HUES64 (cell line): ENCODE measurements around the gene HIRIP3. TPM values are rescaled to one million over a fixed set of nuclear protein-coding genes. Genes with fewer than 3 reads are reported as not detected.
"Not testable (repeated sequence)": the region's sequence is repeated elsewhere in the genome, so short reads cannot be mapped to it uniquely, and the experiment has no call there.

Experiments used
- H3K27ac ChIP-seq: 2 replicates; pipeline ENCODE4 v1.7.0; 2013; ENCODE audit warnings: low read depth, low read length, inconsistent platforms
- H3K27me3 ChIP-seq: 2 replicates; pipeline ENCODE4 v1.6.1; 2013; ENCODE audit warnings: mild to moderate bottlenecking, low read length; ENCODE audit not compliant: insufficient read depth
- H3K36me3 ChIP-seq: 2 replicates; pipeline ENCODE4 v1.6.1; 2013; ENCODE audit warnings: mild to moderate bottlenecking, low read length; ENCODE audit not compliant: insufficient read depth
- H3K4me1 ChIP-seq: 2 replicates; pipeline ENCODE4 v1.6.1; 2013; ENCODE audit warnings: mild to moderate bottlenecking, low read length, moderate library complexity; ENCODE audit not compliant: insufficient read depth
- H3K4me3 ChIP-seq: 2 replicates; pipeline ENCODE4 v1.5.1; 2013; ENCODE audit warnings: mild to moderate bottlenecking, low read length, moderate library complexity
- H3K9ac ChIP-seq: 2 replicates; pipeline ENCODE4 v1.6.1; 2013; ENCODE audit warnings: mild to moderate bottlenecking, low read depth, low read length
- H3K9me3 ChIP-seq: 2 replicates; pipeline ENCODE4 v1.6.1; 2013; ENCODE audit warnings: low read depth, low read length; ENCODE audit not compliant: insufficient read depth
- WGBS: fragments of 150-250, 120-280 bp; methylation state at CpG from one replicate; pipeline ENCODE4 v1.1.7; 2013; ENCODE audit warnings: missing lambda C conversion rate; 5-methylcytosine and 5-hydroxymethylcytosine counted together
- polyA plus RNA-seq, 2 experiments: library from polyadenylated mRNA; stranded (reverse); fragments of 50-300 nt; gene quantifications; one replicate each; pipeline ENCODE4 v1.2.3, GENCODE V29; 2013

HIRIP3 gene, protein sequence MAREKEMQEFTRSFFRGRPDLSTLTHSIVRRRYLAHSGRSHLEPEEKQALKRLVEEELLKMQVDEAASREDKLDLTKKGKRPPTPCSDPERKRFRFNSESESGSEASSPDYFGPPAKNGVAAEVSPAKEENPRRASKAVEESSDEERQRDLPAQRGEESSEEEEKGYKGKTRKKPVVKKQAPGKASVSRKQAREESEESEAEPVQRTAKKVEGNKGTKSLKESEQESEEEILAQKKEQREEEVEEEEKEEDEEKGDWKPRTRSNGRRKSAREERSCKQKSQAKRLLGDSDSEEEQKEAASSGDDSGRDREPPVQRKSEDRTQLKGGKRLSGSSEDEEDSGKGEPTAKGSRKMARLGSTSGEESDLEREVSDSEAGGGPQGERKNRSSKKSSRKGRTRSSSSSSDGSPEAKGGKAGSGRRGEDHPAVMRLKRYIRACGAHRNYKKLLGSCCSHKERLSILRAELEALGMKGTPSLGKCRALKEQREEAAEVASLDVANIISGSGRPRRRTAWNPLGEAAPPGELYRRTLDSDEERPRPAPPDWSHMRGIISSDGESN
- 14.5 TPM for polyA plus RNA-seq (2013, experiment 1 of 2)
- 14.4 TPM for polyA plus RNA-seq (2013, experiment 2 of 2)

DNA sequence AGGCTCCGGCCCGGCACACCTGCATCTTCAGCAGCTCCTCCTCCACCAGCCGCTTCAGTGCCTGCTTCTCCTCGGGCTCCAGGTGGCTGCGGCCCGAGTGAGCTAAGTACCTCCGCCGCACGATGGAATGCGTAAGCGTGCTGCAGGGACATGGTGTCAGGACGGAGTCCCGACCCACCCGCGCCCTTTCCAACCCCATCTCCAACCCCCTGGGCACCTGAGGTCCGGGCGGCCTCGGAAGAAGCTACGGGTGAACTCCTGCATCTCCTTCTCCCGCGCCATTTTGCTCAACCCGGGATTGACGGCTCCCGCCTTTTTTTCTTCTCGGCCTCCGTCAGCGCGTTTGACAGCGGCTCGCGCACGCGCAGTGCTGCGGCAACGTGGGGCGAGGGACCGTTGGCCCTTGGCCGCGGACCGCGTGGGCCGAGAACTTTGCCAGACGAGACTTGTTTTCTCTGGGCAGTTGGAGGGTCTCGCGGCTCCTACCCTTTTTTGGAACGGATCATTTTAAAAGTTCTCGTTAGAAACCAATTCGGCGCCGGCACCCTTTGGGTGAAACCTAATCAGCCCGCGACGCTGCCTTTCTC is at the start of gene HIRIP3:
HIRIP3 (minus strand) TSS at position 294 of the 587 bp plus-strand sequence; CDS start at position 282, 12 bp downstream.
- peaks cover 46% of the 10 kb centered on the region for H3K36me3 ChIP-seq
- H3K4me1 ChIP-seq = peaks cover under 1% of the 10 kb centered on the region; the same call in 1 of the 2 replicates
- no peaks in the 10 kb centered on the region for H3K9me3 ChIP-seq
- WGBS = under 1% methylated on average over 53 of the region's 53 CpGs
- H3K9ac ChIP-seq = peak within 1 kb of the TSS; percentile 95
- H3K4me3 ChIP-seq = peak within 1 kb of the TSS; percentile 93
- H3K27me3 ChIP-seq = no peaks in the 10 kb centered on the region
- peak within 1 kb of the TSS; percentile 97 for H3K27ac ChIP-seq

DNA sequence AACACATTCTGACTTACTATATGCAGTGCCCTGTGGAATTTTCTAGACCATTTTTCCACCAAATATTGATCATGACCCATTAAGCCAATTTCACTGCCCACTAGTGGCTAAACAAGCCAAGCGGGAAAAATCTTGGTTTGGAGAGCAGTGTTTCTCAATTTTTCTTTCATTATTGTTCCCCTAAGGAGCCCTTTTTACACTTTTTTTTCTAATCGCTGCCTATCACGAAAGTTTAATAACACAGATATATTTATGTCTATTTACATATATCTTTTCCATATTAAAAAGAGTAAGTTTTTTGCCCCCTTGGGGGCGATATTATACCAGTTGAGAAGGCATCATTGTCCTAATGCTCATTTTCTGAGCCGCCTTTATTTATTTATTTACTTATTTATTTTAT is 46.4 kb upstream of the HIRIP3 start:
- Histone ChIP-seq H3K4me1 (no peaks in the 10 kb centered on the region), H3K9me3 (no peaks in the 10 kb centered on the region), H3K27me3 (no peaks in the 10 kb centered on the region), H3K4me3 (no peak overlapping the region), H3K9ac (no peak overlapping the region), H3K27ac (no peak overlapping the region), H3K36me3 (no peaks in the 10 kb centered on the region)
- 23% methylated on average over 1 of the region's 5 CpGs for WGBS

DNA sequence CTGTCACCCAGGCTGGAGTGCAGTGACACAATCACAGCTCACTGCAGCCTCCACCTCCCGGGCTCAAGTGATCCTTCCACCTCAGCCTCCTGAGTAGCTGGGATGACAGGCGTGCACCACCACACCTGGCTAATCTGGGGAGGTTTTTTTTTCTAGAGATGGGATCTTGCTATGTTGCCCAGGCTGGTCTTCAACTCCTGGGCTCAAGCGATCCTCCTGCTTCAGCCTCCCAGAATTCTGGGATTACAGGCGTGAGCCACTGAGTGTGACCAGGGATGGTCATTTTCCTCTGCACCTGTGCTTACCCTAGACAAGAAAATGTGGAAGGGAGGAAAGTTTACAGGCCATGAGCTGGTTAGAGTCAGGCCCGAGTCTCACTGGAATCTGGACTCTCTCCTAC is 45.3 kb upstream of the HIRIP3 start:
- not testable (repeated sequence) for H3K9ac ChIP-seq, H3K36me3 ChIP-seq, H3K9me3 ChIP-seq, H3K27me3 ChIP-seq, H3K4me3 ChIP-seq, H3K4me1 ChIP-seq, H3K27ac ChIP-seq
- WGBS = 86% methylated on average over 5 of the region's 5 CpGs

DNA sequence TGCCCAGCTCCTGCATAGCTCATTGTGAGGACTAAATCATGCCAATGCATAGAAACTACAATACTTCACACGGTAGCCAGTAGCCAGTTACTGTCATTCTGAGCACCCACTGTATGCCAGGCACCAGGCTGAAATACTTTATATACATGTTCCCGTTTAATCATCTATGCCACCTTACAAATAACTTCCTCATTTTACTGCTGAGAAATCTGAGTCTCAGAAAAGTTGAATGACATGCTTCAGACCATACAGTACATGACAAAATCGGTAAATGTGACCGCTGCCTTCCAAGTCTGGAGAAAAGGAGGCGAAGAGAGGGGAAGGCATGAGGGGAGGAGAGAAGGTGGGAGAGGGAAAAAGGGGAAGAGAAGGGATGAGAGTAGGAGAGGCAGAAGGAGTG is 44.8 kb upstream of the HIRIP3 start:
- WGBS = 84% methylated on average over 5 of the region's 5 CpGs
- no peaks in the 10 kb centered on the region for H3K4me1 ChIP-seq
- no peak overlapping the region for H3K27ac ChIP-seq
- H3K36me3 ChIP-seq = no peaks in the 10 kb centered on the region
- no peak overlapping the region for H3K4me3 ChIP-seq
- no peaks in the 10 kb centered on the region for H3K9me3 ChIP-seq
- peaks cover 5% of the 10 kb centered on the region for H3K27me3 ChIP-seq
- H3K9ac ChIP-seq = no peak overlapping the region

DNA sequence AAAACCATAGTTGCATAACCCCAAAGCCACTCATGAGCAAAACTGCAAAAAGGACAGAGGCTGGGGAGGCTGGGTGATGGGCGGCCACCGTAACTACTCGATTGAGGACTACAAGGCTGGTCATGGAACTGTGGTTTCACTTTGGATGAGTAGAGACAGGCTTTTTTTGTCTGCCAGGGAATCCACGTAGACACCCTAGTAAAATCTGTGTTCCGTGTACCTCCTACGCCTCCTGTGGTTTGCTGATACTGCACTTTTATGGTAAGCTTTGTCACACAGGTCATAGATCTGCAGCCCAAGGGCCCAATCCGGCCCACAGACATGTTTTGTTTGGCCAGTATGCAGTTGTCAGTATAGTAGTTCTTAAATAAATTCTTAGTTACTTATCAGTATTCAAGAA is 37.9 kb upstream of the HIRIP3 start:
- no peak overlapping the region for H3K27ac ChIP-seq
- 86% methylated on average over 7 of the region's 7 CpGs for WGBS
- peaks cover 36% of the 10 kb centered on the region for H3K27me3 ChIP-seq
- H3K9me3 ChIP-seq = no peaks in the 10 kb centered on the region
- no peak overlapping the region for H3K9ac ChIP-seq
- no peak overlapping the region for H3K4me3 ChIP-seq
- peaks cover 13% of the 10 kb centered on the region for H3K4me1 ChIP-seq
- H3K36me3 ChIP-seq = no peaks in the 10 kb centered on the region

DNA sequence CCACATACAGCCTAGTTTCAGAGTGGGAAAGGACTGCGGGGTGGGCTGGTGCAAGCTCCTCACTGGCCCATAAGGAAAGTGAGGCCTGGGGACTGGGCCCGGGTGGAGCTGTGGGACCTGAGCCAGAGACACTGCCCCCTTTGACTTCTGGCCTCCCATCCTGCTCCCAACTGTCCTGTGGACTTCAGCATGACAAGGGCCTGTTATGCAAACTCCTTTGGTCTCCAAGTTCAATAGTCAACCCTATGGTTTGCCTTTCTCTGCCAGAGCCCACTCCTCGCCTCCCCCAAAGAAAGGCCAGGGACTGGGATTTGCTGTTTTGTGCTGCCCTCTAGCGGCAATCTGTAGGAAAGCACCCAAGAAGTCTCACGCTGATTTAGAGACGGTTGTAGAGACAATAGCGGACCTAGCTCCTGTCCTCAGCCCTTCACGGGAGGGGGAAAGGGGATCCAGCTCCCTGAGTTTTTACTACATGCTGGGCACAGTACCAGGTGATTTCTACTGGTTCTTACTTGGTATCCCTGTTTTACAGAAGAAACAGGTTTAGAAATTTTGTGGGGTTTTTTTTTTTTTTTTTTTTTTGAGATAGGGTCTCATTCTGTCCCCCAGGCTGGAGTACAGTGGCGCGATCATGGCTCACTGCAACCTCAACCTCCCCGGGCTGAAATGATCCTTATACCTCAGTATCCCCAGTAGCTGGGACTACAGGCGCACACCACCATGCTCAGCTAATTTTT is 36.8 kb upstream of the HIRIP3 start:
- Histone ChIP-seq H3K36me3 (no peaks in the 10 kb centered on the region), H3K4me3 (peak overlapping the region; percentile 67), H3K9ac (no peak overlapping the region), H3K27me3 (peaks cover 36% of the 10 kb centered on the region), H3K9me3 (no peaks in the 10 kb centered on the region), H3K27ac (no peak overlapping the region), H3K4me1 (peaks cover 13% of the 10 kb centered on the region)
- WGBS = 19% methylated on average over 11 of the region's 12 CpGs

DNA sequence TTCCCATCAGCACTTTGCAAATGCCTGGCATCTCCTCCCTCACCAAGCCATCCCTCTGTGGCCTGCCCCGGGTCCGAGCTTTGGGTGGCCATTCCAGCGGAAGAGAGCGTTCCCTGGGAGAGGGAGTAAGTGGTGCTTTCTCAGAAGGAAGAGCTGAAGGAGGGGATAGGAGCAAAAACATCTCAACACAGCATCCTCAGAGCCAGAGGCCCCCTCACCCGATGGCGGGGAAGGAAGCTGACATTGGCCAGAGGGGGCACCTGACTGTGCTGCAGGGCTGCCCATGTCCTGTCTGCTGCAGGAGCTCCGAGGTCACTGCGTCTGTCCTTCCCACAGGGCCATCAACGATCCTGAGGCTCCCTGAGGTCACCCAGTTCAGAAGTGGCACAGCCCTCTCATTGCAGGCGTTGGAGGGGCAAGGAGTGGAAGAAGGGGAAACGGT is 36.1 kb upstream of the HIRIP3 start:
- Histone ChIP-seq H3K27ac (no peak overlapping the region), H3K27me3 (peaks cover 36% of the 10 kb centered on the region)

DNA sequence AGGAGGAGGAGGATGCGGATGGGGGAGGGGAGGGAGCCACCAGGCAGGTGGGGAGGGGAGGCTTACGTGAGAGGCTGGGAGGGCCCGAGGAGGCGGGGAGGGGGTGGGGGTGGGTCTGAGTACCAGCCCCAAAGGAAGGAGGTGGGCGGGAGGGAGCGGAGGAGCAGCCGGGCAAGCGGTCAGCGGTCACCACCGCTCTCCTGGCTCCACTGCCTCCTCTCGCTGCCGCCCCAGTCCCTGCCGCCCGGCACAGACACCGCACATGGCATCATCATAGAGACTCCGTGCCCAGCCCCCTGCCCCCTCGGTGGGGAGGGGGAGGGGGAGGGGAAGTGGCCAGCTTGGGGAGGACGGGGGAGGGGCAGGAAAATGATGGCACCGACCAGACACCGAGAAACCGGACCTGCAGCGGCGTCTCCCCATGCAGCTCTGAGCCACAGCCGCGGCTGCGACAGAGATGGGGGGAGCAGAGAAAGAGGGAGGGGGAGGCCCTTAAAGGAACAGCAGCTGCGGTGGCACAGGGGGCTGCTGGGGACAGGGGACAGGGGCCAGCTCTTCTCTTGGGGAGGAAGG is 35.5 kb upstream of the HIRIP3 start, which contains the start of gene TLCD3B:
TLCD3B (minus strand) TSS at position 431 of the 573 bp plus-strand sequence. CDS start 744 bp downstream, outside the sequence.
- Histone ChIP-seq H3K36me3 (no peaks in the 10 kb centered on the region; the same call in 1 of the 2 replicates), H3K9me3 (no peaks in the 10 kb centered on the region), H3K4me1 (peaks cover 13% of the 10 kb centered on the region), H3K9ac (peak within 1 kb of the TSS; percentile 60), H3K4me3 (peak within 1 kb of the TSS; percentile 67), H3K27ac (no peak within 1 kb of the TSS), H3K27me3 (peaks cover 33% of the 10 kb centered on the region)
- WGBS = under 1% methylated on average over 25 of the region's 27 CpGs

More for the DNA sequence above, 36.1 kb upstream of the HIRIP3 start:
- WGBS = 21% methylated on average over 10 of the region's 11 CpGs
- Histone ChIP-seq H3K4me3 (peak overlapping the region; percentile 67), H3K4me1 (peaks cover 13% of the 10 kb centered on the region), H3K36me3 (no peaks in the 10 kb centered on the region), H3K9ac (no peak overlapping the region), H3K9me3 (no peaks in the 10 kb centered on the region)

DNA sequence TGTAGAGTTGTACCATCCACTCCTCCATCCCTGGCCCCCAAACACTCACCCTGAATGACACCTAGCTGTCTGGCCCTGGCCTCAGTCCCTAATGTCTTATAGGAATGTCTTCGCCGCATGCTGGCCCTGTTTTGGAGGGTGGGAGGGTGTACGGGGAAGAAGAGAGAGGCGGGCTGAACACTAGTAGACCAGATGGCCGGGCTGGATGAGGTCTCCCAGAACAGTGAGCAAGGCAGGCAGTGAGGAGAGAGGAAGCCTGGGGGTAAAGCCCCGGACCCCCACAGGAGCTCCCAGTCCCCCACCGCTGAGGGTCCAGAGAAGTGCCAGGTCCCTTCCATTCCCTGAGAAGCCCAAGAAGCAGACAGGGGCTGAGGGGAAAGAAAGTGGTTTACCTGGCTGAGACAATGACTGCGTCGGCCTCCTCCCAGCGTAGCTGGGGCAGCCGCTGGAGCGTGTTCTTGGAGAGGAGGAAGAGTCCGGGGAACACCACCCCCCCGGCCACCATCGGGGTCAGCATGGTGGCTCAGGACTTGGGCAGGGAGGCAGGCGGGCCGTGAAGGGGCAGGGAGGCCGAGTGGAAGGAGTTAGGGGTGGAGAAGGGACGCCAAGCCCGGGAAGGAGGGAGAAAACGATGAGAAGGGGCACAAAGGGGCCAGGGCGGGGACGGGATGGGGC is 34.7 kb upstream of the HIRIP3 start:
- peaks cover 30% of the 10 kb centered on the region for H3K27me3 ChIP-seq
- no peaks in the 10 kb centered on the region for H3K9me3 ChIP-seq
- WGBS = 18% methylated on average over 23 of the region's 23 CpGs
- peaks cover 13% of the 10 kb centered on the region for H3K4me1 ChIP-seq
- peak overlapping the region; percentile 60 for H3K9ac ChIP-seq
- no peaks in the 10 kb centered on the region; the same call in 1 of the 2 replicates for H3K36me3 ChIP-seq
- H3K4me3 ChIP-seq = peak overlapping the region; percentile 67
- H3K27ac ChIP-seq = no peak overlapping the region

DNA sequence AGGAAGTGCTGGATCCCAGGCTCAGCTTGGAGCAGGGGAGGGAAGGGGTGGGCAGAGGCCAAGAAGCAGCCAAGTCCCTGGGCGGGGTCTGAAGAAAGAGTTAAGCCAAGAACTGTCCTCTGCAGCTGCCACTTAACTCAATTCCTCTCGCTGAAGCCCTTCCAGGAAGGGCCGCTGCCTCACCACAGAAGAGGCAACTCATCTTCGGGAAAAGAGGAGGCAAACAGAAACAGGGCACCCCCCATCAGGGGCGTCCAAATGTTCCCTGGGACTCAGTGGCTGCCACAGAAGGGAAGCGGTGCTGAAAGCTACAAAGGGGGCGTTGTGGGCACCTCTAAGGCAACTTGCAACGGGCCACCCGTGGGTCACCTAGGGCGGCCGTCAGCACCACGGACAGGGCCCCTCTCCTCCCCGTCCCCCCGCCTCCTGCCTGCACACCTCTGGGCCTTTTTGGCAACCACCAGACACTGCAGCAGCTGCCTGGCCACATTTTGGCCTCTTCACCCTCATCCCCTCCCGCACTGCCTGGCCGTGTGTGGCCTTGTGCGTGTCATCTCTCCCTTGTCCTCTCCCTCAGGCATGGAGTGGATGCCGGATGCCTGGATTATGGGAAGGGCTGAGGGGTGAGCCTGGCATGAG is 33.1 kb upstream of the HIRIP3 start:
- Histone ChIP-seq H3K4me3 (no peak overlapping the region), H3K4me1 (peaks cover 13% of the 10 kb centered on the region), H3K9me3 (no peaks in the 10 kb centered on the region), H3K27me3 (peaks cover 29% of the 10 kb centered on the region), H3K27ac (no peak overlapping the region), H3K9ac (no peak overlapping the region), H3K36me3 (no peaks in the 10 kb centered on the region; the same call in 1 of the 2 replicates)
- 25% methylated on average over 18 of the region's 18 CpGs for WGBS
